ENCODE measurements around the gene KREMEN1. TPM values are rescaled to one million over a fixed set of nuclear protein-coding genes. Genes with fewer than 3 reads are reported as not detected.
"Not testable (repeated sequence)": the region's sequence is repeated elsewhere in the genome, so short reads cannot be mapped to it uniquely, and the experiment has no call there.

KREMEN1 gene
- total RNA-seq, 1 experiment from 2014 or later: 31.9 TPM

- Histone ChIP-seq H3K27me3 (ENCODE audit: insufficient read depth, low read length) (no peaks in the 10 kb centered on the region), H2AFZ (ENCODE audit: low read depth, low read length, poor library complexity, severe bottlenecking) (no peak overlapping the region), H3K4me1 (ENCODE audit: control insufficient read depth in 1 of 2, insufficient read depth in 2 of 2, low read length in 2 of 2) (peaks cover 25 to 34% of the 10 kb centered on the region in 2 experiments), H3K9me3 (ENCODE audit: control insufficient read depth in 1 of 2, insufficient read depth in 1 of 2, low read depth in 1 of 2, low read length in 2 of 2) (no peaks in the 10 kb centered on the region), H3K79me2 (ENCODE audit: insufficient read depth, low read length) (peaks cover 22% of the 10 kb centered on the region; the same call in 1 of the 2 replicates), H3K4me3 (replicated peaks in 1 of 2; ENCODE audit: low read depth in 1 of 2, low read length in 2 of 2) (no peak overlapping the region), H3K36me3 (ENCODE audit: control insufficient read depth in 1 of 2, insufficient read depth in 2 of 2, low read length in 2 of 2) (peaks cover 6% of the 10 kb centered on the region in 2 experiments; a peak in 2 of 4 replicates), H4K20me1 (ENCODE audit: insufficient read depth) (no peaks in the 10 kb centered on the region), H3K27ac (ENCODE audit: low read depth, low read length) (no peak overlapping the region), H3K4me2 (ENCODE audit: low read length) (no peak overlapping the region), H3K9ac (ENCODE audit: low read length) (no peak overlapping the region), H3K9me2 (ENCODE audit: insufficient read depth) (no peaks in the 10 kb centered on the region)
- ChIA-PET CTCF (interaction anchor here (1.2 to 5.2 kb wide), 10 partner anchors 8 to 249 kb away, joined by 3 to 80 read pairs (median 14); partner anchors contain the start of genes XBP1 and ZNRF3), RAD21 (ENCODE audit: low non-redundant PET in 1 of 2, low total read pairs in 2 of 2, uncharacterized antibody in 2 of 2, unreplicated experiment in 2 of 2) (interaction anchor here (0.7 to 1.9 kb wide), 5 partner anchors 9 to 195 kb away, joined by 3 to 6 read pairs (median 3); partner anchors contain the start of gene ZNRF3 (in 1 of the 2)), POLR2A (interaction anchor here (2.7 kb wide), 1 partner anchor 240 kb away, joined by 10 read pairs; the partner anchor contains the start of gene XBP1)
- no peak for ATAC-seq
- DNase-seq (ENCODE audit: low read depth, low spot score): no peak
- intact Hi-C loops (cut with micrococcal nuclease): no loop called here
- no TSS peak for BruUV-seq (replicated peaks)
- TF ChIP-seq TCF7L2 (IDR thresholded peaks at IDR 0.05; ENCODE audit: borderline replicate concordance, extremely low read depth, insufficient read depth, insufficient read length) (peak; percentile 49), CEBPB (IDR thresholded peaks at IDR 0.05; ENCODE audit: low read depth) (no peak), POLR2AphosphoS5 (IDR thresholded peaks at IDR 0.05; ENCODE audit: low read depth, low read length) (no peak)
Observed at GRCh38 chr22:29039148-29039547, 33.7 kb upstream of the KREMEN1 start.

DNA sequence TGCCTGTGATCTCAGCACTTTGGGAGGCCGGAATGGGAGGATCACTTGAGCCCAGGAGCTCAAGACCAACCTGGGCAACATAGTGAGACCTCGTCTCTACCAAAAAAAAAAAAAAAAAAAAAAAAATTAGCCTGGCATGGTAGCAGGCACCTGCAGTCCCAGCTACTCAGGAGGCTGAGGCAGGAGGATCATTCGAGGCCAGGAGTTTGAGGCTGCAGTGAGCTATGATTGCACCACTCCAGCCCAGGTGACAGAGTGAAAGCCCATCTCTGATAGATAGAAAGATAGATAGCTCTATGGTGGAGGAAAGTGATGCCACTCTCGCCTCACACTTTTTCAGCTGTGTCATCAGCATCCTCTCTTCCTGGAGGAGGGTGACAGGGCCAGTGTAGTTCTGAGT, 33.2 kb upstream of the KREMEN1 start:
- not testable (repeated sequence) for H3K4me3 ChIP-seq (replicated peaks in 1 of 2; ENCODE audit: low read depth in 1 of 2, low read length in 2 of 2); H3K27ac ChIP-seq (ENCODE audit: low read depth, low read length); BruUV-seq (replicated peaks); H3K4me2 ChIP-seq (ENCODE audit: low read length); H3K9ac ChIP-seq (ENCODE audit: low read length); H3K9me3 ChIP-seq (ENCODE audit: control insufficient read depth in 1 of 2, insufficient read depth in 1 of 2, low read depth in 1 of 2, low read length in 2 of 2); H2AFZ ChIP-seq (ENCODE audit: low read depth, low read length, poor library complexity, severe bottlenecking); H4K20me1 ChIP-seq (ENCODE audit: insufficient read depth); H3K9me2 ChIP-seq (ENCODE audit: insufficient read depth); H3K27me3 ChIP-seq (ENCODE audit: insufficient read depth, low read length); H3K36me3 ChIP-seq (ENCODE audit: control insufficient read depth in 1 of 2, insufficient read depth in 2 of 2, low read length in 2 of 2); DNase-seq (ENCODE audit: low read depth, low spot score); ATAC-seq
- ChIA-PET RAD21 (ENCODE audit: low non-redundant PET in 1 of 2, low total read pairs in 2 of 2, uncharacterized antibody in 2 of 2, unreplicated experiment in 2 of 2) (interaction anchor here (0.7 to 2.5 kb wide), 9 partner anchors 9 to 210 kb away, joined by 3 to 21 read pairs (median 4); partner anchors contain the start of gene ZNRF3 (in 1 of the 2)), POLR2A (interaction anchor here (0.6 to 2.7 kb wide), 2 partner anchors 240 to 381 kb away, joined by 3 to 10 read pairs; partner anchors contain the start of gene XBP1), CTCF (interaction anchor here (1.2 to 5.2 kb wide), 17 partner anchors 9 to 446 kb away, joined by 3 to 80 read pairs (median 9); partner anchors contain the start of genes KREMEN1, XBP1 and ZNRF3)
- intact Hi-C loops (cut with micrococcal nuclease): loop anchor here (1.0 to 10.0 kb wide), 5 partner anchors 183 to 439 kb away; no protein-coding TSS in a partner anchor
- peaks cover 25 to 34% of the 10 kb centered on the region in 2 experiments for H3K4me1 ChIP-seq (ENCODE audit: control insufficient read depth in 1 of 2, insufficient read depth in 2 of 2, low read length in 2 of 2)
- peaks cover 17% of the 10 kb centered on the region; the same call in 1 of the 2 replicates for H3K79me2 ChIP-seq (ENCODE audit: insufficient read depth, low read length)
